ENCODE measurements around the gene SLC16A6.

GRCh38 chr17:68302666-68303065 lies 11.7 kb upstream of the SLC16A6 start:
- TF ChIP-seq CTCF (IDR thresholded peaks at IDR 0.05): no peak
- no peak for TF ChIP-seq ZFX (IDR thresholded peaks at IDR 0.05; ENCODE audit: borderline replicate concordance)
